BE2C (cell line): ENCODE data around the gene CD248.

Experiments
- DNase-seq: peaks from one replicate; pipeline ENCODE4 v3.0.0-alpha.2; 2020
- H3K27me3 ChIP-seq: fragments of 250-450 bp; sonication (Bioruptor Pico); 2 replicates; pipeline ENCODE4 v1.5.1; 2020; ENCODE audit warnings: mild to moderate bottlenecking
- H3K36me3 ChIP-seq: fragments of 250-450 bp; sonication (Bioruptor Pico); 2 replicates; pipeline ENCODE4 v1.5.1; 2020; ENCODE audit warnings: mild to moderate bottlenecking
- H3K4me1 ChIP-seq: fragments of 250-450 bp; sonication (Bioruptor Pico); 2 replicates; pipeline ENCODE4 v1.5.1; 2020
- H3K4me3 ChIP-seq: 2 replicates; pipeline ENCODE4 v1.5.1; 2011; ENCODE audit warnings: low read depth, low read length
- H3K9me3 ChIP-seq: fragments of 250-450 bp; sonication (Bioruptor Pico); 2 replicates; pipeline ENCODE4 v1.5.1; 2020
- CTCF ChIP-seq: IDR thresholded peaks from 2 replicates; pipeline ENCODE4 v1.5.1; 2012; ENCODE audit warnings: mild to moderate bottlenecking, low read depth, low read length

Gene CD248

GRCh38 chr11:66287211-66287888, 29.5 kb downstream of the CD248 start:
- Histone ChIP-seq H3K4me1 (peaks cover 12% of the 10 kb centered on the region), H3K36me3 (peaks cover 26% of the 10 kb centered on the region; the same call in 1 of the 2 replicates), H3K27me3 (no peaks in the 10 kb centered on the region), H3K4me3 (peak overlapping the region; percentile 93), H3K9me3 (no peaks in the 10 kb centered on the region)
- no peak for DNase-seq
- no peak for TF ChIP-seq CTCF

- H3K4me1 ChIP-seq, result peaks cover 17% of the 10 kb centered on the region
- no peaks in the 10 kb centered on the region for H3K9me3 ChIP-seq
- TF ChIP-seq CTCF, result no peak
Measured at GRCh38 chr11:66286699-66287098, 30.1 kb downstream of the CD248 start.

GRCh38 chr11:66285250-66285947, 31.4 kb downstream of the CD248 start:
- DNase-seq, result no peak
- peaks cover 25% of the 10 kb centered on the region for H3K4me1 ChIP-seq
- no peaks in the 10 kb centered on the region for H3K27me3 ChIP-seq
- H3K4me3 ChIP-seq, result no peak overlapping the region
- TF ChIP-seq CTCF, result no peak
- no peaks in the 10 kb centered on the region for H3K9me3 ChIP-seq
- peaks cover 26% of the 10 kb centered on the region; the same call in 1 of the 2 replicates for H3K36me3 ChIP-seq

More at GRCh38 chr11:66286699-66287098, 30.1 kb downstream of the CD248 start:
- peaks cover 26% of the 10 kb centered on the region; the same call in 1 of the 2 replicates for H3K36me3 ChIP-seq
- no peaks in the 10 kb centered on the region for H3K27me3 ChIP-seq
- DNase-seq, result no peak
- no peak overlapping the region for H3K4me3 ChIP-seq

DNA sequence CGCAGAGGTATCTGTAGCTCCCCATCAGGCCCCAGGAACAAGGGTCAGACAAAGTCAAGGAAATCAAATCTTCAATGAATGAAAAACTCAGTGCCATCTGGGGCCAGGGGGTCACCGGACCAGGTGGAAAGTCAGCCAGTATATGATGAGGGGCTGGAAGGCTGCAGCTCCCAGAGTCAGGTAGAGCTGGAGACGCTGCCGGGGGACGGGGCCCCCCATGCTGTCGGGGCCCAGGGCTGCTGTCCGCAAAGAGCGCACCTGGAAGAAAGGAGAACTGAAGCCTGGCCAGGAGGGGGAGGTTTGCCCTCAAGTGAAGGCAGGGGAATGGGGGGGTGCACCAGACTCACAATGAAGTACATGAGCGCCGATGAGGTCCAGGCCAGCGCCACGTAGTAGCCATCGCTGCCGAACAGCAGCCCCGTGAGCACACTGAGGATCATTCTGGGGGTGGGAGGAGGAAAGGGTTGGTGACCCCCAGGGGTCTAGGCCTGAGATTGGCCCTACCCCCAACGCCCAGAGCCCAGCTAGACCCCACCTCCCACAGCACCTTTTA, 32.2 kb downstream of the CD248 start:
- Histone ChIP-seq H3K9me3 (no peaks in the 10 kb centered on the region), H3K36me3 (peaks cover 26% of the 10 kb centered on the region; the same call in 1 of the 2 replicates), H3K4me1 (peaks cover 32% of the 10 kb centered on the region), H3K27me3 (no peaks in the 10 kb centered on the region), H3K4me3 (no peak overlapping the region)
- DNase-seq, result no peak
- TF ChIP-seq CTCF, result no peak

- DNase-seq, result no peak
- Histone ChIP-seq H3K9me3 (no peaks in the 10 kb centered on the region), H3K36me3 (peaks cover 26% of the 10 kb centered on the region; the same call in 1 of the 2 replicates), H3K4me3 (no peak overlapping the region), H3K27me3 (no peaks in the 10 kb centered on the region), H3K4me1 (peaks cover 32% of the 10 kb centered on the region)
- TF ChIP-seq CTCF, result no peak
Measured at GRCh38 chr11:66283461-66284105, 33.3 kb downstream of the CD248 start.
